ENCODE measurements around the gene ATN1. TPM values are rescaled to one million over a fixed set of nuclear protein-coding genes. Genes with fewer than 3 reads are reported as not detected.

The ATN1 gene
- polyA plus RNA-seq, 4 donors = 85.5 to 189 (median 127) TPM

Other genes starting within 250 kb of the ATN1 start
- gene ZNF384, start 238.6 kb upstream of the ATN1 start, polyA plus RNA-seq (ENCODE audit: insufficient read length in 4 of 4) = 100 to 1,000 TPM in 2 of 4 donors, 10 to 100 TPM in 2; 68.1 to 109 (median 90.5) TPM
- gene PIANP, start 227.1 kb upstream of the ATN1 start, polyA plus RNA-seq (ENCODE audit: insufficient read length in 4 of 4) = 10 to 100 TPM in 3 of 4 donors, 1 to 10 TPM in 1; 8.1 to 16.8 (median 13.5) TPM
- gene COPS7A, start 203.9 kb upstream of the ATN1 start, polyA plus RNA-seq (ENCODE audit: insufficient read length in 4 of 4) = 10 to 100 TPM; 64.0 to 69.6 (median 68.9) TPM
- gene MLF2, start 174.8 kb upstream of the ATN1 start, polyA plus RNA-seq (ENCODE audit: insufficient read length in 4 of 4) = 100 to 1,000 TPM; 189 to 246 (median 222) TPM
- 100 to 1,000 TPM; 529 to 841 (median 623) TPM for gene PTMS, start 161.6 kb upstream of the ATN1 start, polyA plus RNA-seq (ENCODE audit: insufficient read length in 4 of 4)
- 1 to 10 TPM; 1.1 to 2.6 (median 1.5) TPM for gene LAG3, start 155.4 kb upstream of the ATN1 start, polyA plus RNA-seq (ENCODE audit: insufficient read length in 4 of 4)
- gene CD4, start 138.4 kb upstream of the ATN1 start, polyA plus RNA-seq (ENCODE audit: insufficient read length in 4 of 4) = 10 to 100 TPM; 28.6 to 39.0 (median 29.5) TPM
- gene GPR162, start 106.1 kb upstream of the ATN1 start, polyA plus RNA-seq (ENCODE audit: insufficient read length in 4 of 4) = 10 to 100 TPM; 18.9 to 37.7 (median 35.7) TPM
- 10 to 100 TPM; 23.3 to 37.5 (median 35.6) TPM for gene P3H3, start 99.6 kb upstream of the ATN1 start, polyA plus RNA-seq (ENCODE audit: insufficient read length in 4 of 4)
- gene GNB3, start 87.0 kb upstream of the ATN1 start, polyA plus RNA-seq (ENCODE audit: insufficient read length in 4 of 4) = 10 to 100 TPM in 2 of 4 donors, 1 to 10 TPM in 2; 3.1 to 12.0 (median 7.9) TPM
- 10 to 100 TPM; 20.2 to 32.7 (median 26.4) TPM for gene CDCA3, start 76.7 kb upstream of the ATN1 start, polyA plus RNA-seq (ENCODE audit: insufficient read length in 4 of 4)
- gene USP5, start 75.8 kb upstream of the ATN1 start, polyA plus RNA-seq (ENCODE audit: insufficient read length in 4 of 4) = 10 to 100 TPM; 58.3 to 73.3 (median 62.3) TPM
- 100 to 1,000 TPM; 518 to 618 (median 580) TPM for gene TPI1, start 60.4 kb upstream of the ATN1 start, polyA plus RNA-seq (ENCODE audit: insufficient read length in 4 of 4)
- gene SPSB2, start 54.7 kb upstream of the ATN1 start, polyA plus RNA-seq (ENCODE audit: insufficient read length in 4 of 4) = 10 to 100 TPM in 3 of 4 donors, 1 to 10 TPM in 1; 7.8 to 19.8 (median 13.5) TPM
- 10 to 100 TPM; 16.5 to 24.5 (median 18.9) TPM for gene LRRC23, start 23.1 kb upstream of the ATN1 start, polyA plus RNA-seq (ENCODE audit: insufficient read length in 4 of 4)
- 10 to 100 TPM in 3 of 4 donors, 1 to 10 TPM in 1; 9.5 to 19.4 (median 14.6) TPM for gene ENO2, start 13.4 kb upstream of the ATN1 start, polyA plus RNA-seq (ENCODE audit: insufficient read length in 4 of 4)
- 1 to 10 TPM in 1 of 4 donors, not detected in 3; 3.6 TPM for gene RNU7-1, start 15.9 kb downstream of the ATN1 start, polyA plus RNA-seq (ENCODE audit: insufficient read length in 4 of 4)
- 100 to 1,000 TPM; 141 to 235 (median 165) TPM for gene C12orf57, start 16.1 kb downstream of the ATN1 start, polyA plus RNA-seq (ENCODE audit: insufficient read length in 4 of 4)
- gene PTPN6, start 23.4 kb downstream of the ATN1 start, polyA plus RNA-seq (ENCODE audit: insufficient read length in 4 of 4) = 10 to 100 TPM; 19.2 to 27.5 (median 24.5) TPM
- gene PHB2, start 42.7 kb downstream of the ATN1 start, polyA plus RNA-seq (ENCODE audit: insufficient read length in 4 of 4) = 100 to 1,000 TPM; 247 to 313 (median 277) TPM
- 10 to 100 TPM; 42.6 to 49.5 (median 48.1) TPM for gene EMG1, start 43.0 kb downstream of the ATN1 start, polyA plus RNA-seq (ENCODE audit: insufficient read length in 4 of 4)
- gene LPCAT3, start 90.5 kb downstream of the ATN1 start, polyA plus RNA-seq (ENCODE audit: insufficient read length in 4 of 4) = 10 to 100 TPM; 49.7 to 65.7 (median 64.2) TPM
- gene C1S, start 132.8 kb downstream of the ATN1 start, polyA plus RNA-seq (ENCODE audit: insufficient read length in 4 of 4) = 10 to 100 TPM; 51.9 to 71.0 (median 56.4) TPM
- 10 to 100 TPM; 33.6 to 63.4 (median 45.5) TPM for gene C1R, start 164.5 kb downstream of the ATN1 start, polyA plus RNA-seq (ENCODE audit: insufficient read length in 4 of 4)
- 10 to 100 TPM; 29.5 to 43.1 (median 35.9) TPM for gene C1RL, start 181.3 kb downstream of the ATN1 start, polyA plus RNA-seq (ENCODE audit: insufficient read length in 4 of 4)
- gene RBP5, start 200.9 kb downstream of the ATN1 start, polyA plus RNA-seq (ENCODE audit: insufficient read length in 4 of 4) = 10 to 100 TPM; 49.6 to 61.2 (median 58.5) TPM
- 100 to 1,000 TPM in 1 of 4 donors, 10 to 100 TPM in 3; 74.8 to 103 (median 90.9) TPM for gene CLSTN3, start 202.4 kb downstream of the ATN1 start, polyA plus RNA-seq (ENCODE audit: insufficient read length in 4 of 4)